H9 (cell line): ENCODE measurements around the gene TTC39B. TPM values are rescaled to one million over a fixed set of nuclear protein-coding genes. Genes with fewer than 3 reads are reported as not detected.

Experiments
- DNase-seq: peaks from one replicate; pipeline ENCODE4 v3.0.0-alpha.2; 2017
- H2AFZ ChIP-seq: one replicate; pipeline ENCODE4 v1.6.1; 2013; ENCODE audit warnings: mild to moderate bottlenecking, low read length, control low read depth, moderate library complexity
- H2AK5ac ChIP-seq: 2 replicates; pipeline ENCODE4 v1.6.1; 2013; ENCODE audit warnings: low read length, control low read depth, mixed read lengths; ENCODE audit not compliant: insufficient read length
- H2BK120ac ChIP-seq: one replicate; pipeline ENCODE4 v1.6.1; 2013; ENCODE audit warnings: low read depth, mild to moderate bottlenecking, low read length, control low read depth, inconsistent platforms; ENCODE audit not compliant: poor library complexity, severe bottlenecking
- H2BK12ac ChIP-seq: 2 replicates; pipeline ENCODE4 v1.6.1; 2013; ENCODE audit warnings: low read length, control low read depth, mixed read lengths, low read depth; ENCODE audit not compliant: insufficient read length
- H2BK15ac ChIP-seq: 2 replicates; pipeline ENCODE4 v1.6.1; 2013; ENCODE audit warnings: low read depth, low read length, control low read depth
- H2BK20ac ChIP-seq: one replicate; pipeline ENCODE4 v1.6.1; 2013; ENCODE audit warnings: low read depth, mild to moderate bottlenecking, low read length, control low read depth, inconsistent platforms; ENCODE audit not compliant: poor library complexity, severe bottlenecking
- H2BK5ac ChIP-seq: 2 replicates; pipeline ENCODE4 v1.6.1; 2013; ENCODE audit warnings: low read length, control low read depth, mixed read lengths; ENCODE audit not compliant: insufficient read length
- H3K14ac ChIP-seq: 2 replicates; pipeline ENCODE4 v1.6.1; 2013; ENCODE audit warnings: low read length, control low read depth; ENCODE audit not compliant: insufficient read depth
- H3K18ac ChIP-seq: 2 replicates; pipeline ENCODE4 v1.6.1; 2013; ENCODE audit warnings: low read depth, mild to moderate bottlenecking, mixed read lengths, low read length, control low read depth; ENCODE audit not compliant: insufficient read length
- H3K23ac ChIP-seq: 2 replicates; pipeline ENCODE4 v1.6.1; 2013; ENCODE audit warnings: low read length, control low read depth, mixed read lengths, low read depth; ENCODE audit not compliant: insufficient read length
- H3K23me2 ChIP-seq: 2 replicates; pipeline ENCODE4 v1.6.1; 2013; ENCODE audit warnings: low read depth, mild to moderate bottlenecking, mixed read lengths, low read length, control low read depth; ENCODE audit not compliant: insufficient read length, poor library complexity, severe bottlenecking
- H3K27ac ChIP-seq: 2 replicates; pipeline ENCODE4 v1.5.1; 2013; ENCODE audit warnings: low read length, control low read depth, mixed read lengths, low read depth; ENCODE audit not compliant: insufficient read length
- H3K27me3 ChIP-seq: 2 replicates; pipeline ENCODE4 v1.6.1; 2013; ENCODE audit warnings: low read length, control low read depth, inconsistent platforms; ENCODE audit not compliant: insufficient read depth
- H3K4ac ChIP-seq: 2 replicates; pipeline ENCODE4 v1.6.1; 2013; ENCODE audit warnings: low read depth, mild to moderate bottlenecking, control low read depth, inconsistent platforms, low read length, moderate library complexity
- H3K4me1 ChIP-seq: 2 replicates; pipeline ENCODE4 v1.6.1; 2013; ENCODE audit warnings: low read length, control low read depth, inconsistent platforms; ENCODE audit not compliant: insufficient read depth
- H3K4me2 ChIP-seq: 2 replicates; pipeline ENCODE4 v1.6.1; 2013; ENCODE audit warnings: low read length, control low read depth, mixed read lengths; ENCODE audit not compliant: insufficient read length, insufficient read depth
- H3K56ac ChIP-seq: 2 replicates; pipeline ENCODE4 v1.6.1; 2013; ENCODE audit warnings: low read depth, mild to moderate bottlenecking, mixed read lengths, low read length, control low read depth; ENCODE audit not compliant: insufficient read length
- H3K79me1 ChIP-seq: 2 replicates; pipeline ENCODE4 v1.6.1; 2013; ENCODE audit warnings: low read depth, mild to moderate bottlenecking, moderate library complexity, low read length, control low read depth, inconsistent platforms; ENCODE audit not compliant: insufficient read depth, poor library complexity, severe bottlenecking
- H3K79me2 ChIP-seq: 2 replicates; pipeline ENCODE4 v1.6.1; 2013; ENCODE audit warnings: low read length, control low read depth, inconsistent platforms; ENCODE audit not compliant: insufficient read depth
- H3K9ac ChIP-seq: 2 replicates; pipeline ENCODE4 v1.6.1; 2013; ENCODE audit warnings: low read length, control low read depth, mixed read lengths; ENCODE audit not compliant: insufficient read length; ENCODE audit errors: extremely low read depth
- H3K9me3 ChIP-seq: one replicate; pipeline ENCODE4 v1.6.1; 2013; ENCODE audit warnings: low read depth, low read length, inconsistent platforms; ENCODE audit not compliant: control insufficient read depth
- H3T11ph ChIP-seq: one replicate; pipeline ENCODE4 v1.6.1; 2013; ENCODE audit warnings: mild to moderate bottlenecking, low read length, control low read depth, inconsistent platforms
- H4K20me1 ChIP-seq: one replicate; pipeline ENCODE4 v1.6.1; 2013; ENCODE audit not compliant: control insufficient read depth, insufficient read length, insufficient read depth
- H4K5ac ChIP-seq: 2 replicates; pipeline ENCODE4 v1.6.1; 2013; ENCODE audit warnings: low read depth, mild to moderate bottlenecking, mixed read lengths, low read length, control low read depth; ENCODE audit not compliant: insufficient read length
- H4K8ac ChIP-seq: replicated peaks from 2 replicates; pipeline ENCODE4 v1.6.1; 2013; ENCODE audit warnings: low read length, control low read depth, mixed read lengths, low read depth; ENCODE audit not compliant: insufficient read length
- H4K91ac ChIP-seq: 2 replicates; pipeline ENCODE4 v1.6.1; 2013; ENCODE audit warnings: low read depth, mild to moderate bottlenecking, moderate library complexity, mixed read lengths, low read length, control low read depth; ENCODE audit not compliant: insufficient read length
- H3K27ac Mint-ChIP-seq, 3 experiments: 2 replicates in 2 of 3; 3 replicates in 1 of 3; pipeline ENCODE4 v1.8.0; 2020 to 2021; ENCODE audit warnings: mixed read lengths in 3 of 3, mild to moderate bottlenecking in 1 of 3, moderate library complexity in 1 of 3
- H3K27me3 Mint-ChIP-seq: 2 replicates; pipeline ENCODE4 v1.8.0; 2021; ENCODE audit warnings: low read depth, mild to moderate bottlenecking, moderate library complexity, mixed read lengths
- H3K36me3 Mint-ChIP-seq, 3 experiments: 2 replicates in 2 of 3; 3 replicates in 1 of 3; pipeline ENCODE4 v1.8.0; 2020 to 2021; ENCODE audit warnings: low read depth in 3 of 3, mixed read lengths in 3 of 3; ENCODE audit not compliant: insufficient read depth in 1 of 3
- H3K4me1 Mint-ChIP-seq, 2 experiments: 2 replicates each; pipeline ENCODE4 v1.8.0; 2020; ENCODE audit warnings: mixed read lengths in 2 of 2
- H3K4me3 Mint-ChIP-seq, 2 experiments: 2 replicates in 1 of 2; 3 replicates in 1 of 2; pipeline ENCODE4 v1.8.0; 2020 to 2021; ENCODE audit warnings: mild to moderate bottlenecking in 2 of 2, mixed read lengths in 2 of 2, moderate library complexity in 1 of 2
- H3K9me3 Mint-ChIP-seq, 2 experiments: 2 replicates in 1 of 2; 3 replicates in 1 of 2; pipeline ENCODE4 v1.8.0; 2020; ENCODE audit warnings: mild to moderate bottlenecking in 2 of 2, mixed read lengths in 2 of 2, moderate library complexity in 1 of 2
- WGBS: extraction: QIAGEN DNeasy Blood & Tissue Kit; methylation state at CpG from one replicate; pipeline ENCODE4 v1.1.7; 2013; ENCODE audit warnings: missing lambda C conversion rate, low lambda C conversion rate, mixed read lengths; ENCODE audit not compliant: insufficient read length; ENCODE audit errors: extremely low coverage; 5-methylcytosine and 5-hydroxymethylcytosine counted together
- total RNA-seq: library from RNA; stranded (reverse); gene quantifications from 2 replicates; pipeline ENCODE4 v1.2.1, GENCODE V29; 2021
- TF ChIP-seq, protein P1 (sequence below): fragments of 200-600 bp; sonication (generic); conservative IDR thresholded peaks from 3 replicates; pipeline ENCODE4 v1.8.0; 2021; ENCODE audit warnings: antibody characterized with exemption, mild to moderate bottlenecking

The TTC39B gene
- total RNA-seq, 1 experiment from 2014 or later, result 8.2 TPM

DNA sequence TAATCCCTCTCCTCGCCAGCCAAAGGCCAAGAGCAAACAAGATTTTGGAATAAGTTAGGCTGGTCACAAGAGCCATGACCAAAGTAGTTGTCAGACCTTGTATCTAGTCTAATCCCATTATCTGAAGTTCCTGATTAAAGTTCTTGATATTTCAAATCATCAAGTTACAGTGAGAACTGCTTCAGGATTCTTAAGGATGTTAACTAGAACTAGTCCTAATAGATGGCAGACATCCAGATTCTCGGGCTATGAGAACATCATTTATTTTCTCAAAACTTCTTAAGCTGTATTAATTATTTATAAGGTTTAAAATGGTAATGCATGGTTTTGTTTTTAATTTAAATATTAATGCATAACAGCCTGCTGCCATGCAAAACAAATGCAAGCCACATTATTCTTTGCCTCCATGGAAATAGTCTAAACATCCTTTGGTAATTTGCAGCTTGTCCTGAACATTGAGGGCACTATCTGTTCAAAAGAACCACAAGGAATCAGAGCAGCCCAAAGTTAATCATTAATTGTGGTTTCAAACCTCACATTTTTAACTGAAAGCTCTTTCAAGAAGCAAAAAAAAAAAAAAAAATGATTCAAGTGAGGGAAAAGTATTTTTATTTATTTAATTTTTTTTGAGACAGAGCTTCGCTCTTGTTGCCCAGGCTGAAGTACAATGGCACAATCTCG is 95.1 kb downstream of the TTC39B start:
- Histone ChIP-seq H4K5ac (no peak overlapping the region), H3K27me3 (no peaks in the 10 kb centered on the region), H3K79me1 (no peaks in the 10 kb centered on the region), H4K91ac (no peak overlapping the region), H3K9me3 (no peaks in the 10 kb centered on the region), H4K20me1 (no peaks in the 10 kb centered on the region), H3K4me2 (no peak overlapping the region), H2BK5ac (no peak overlapping the region), H3K9ac (no peak overlapping the region), H3K23ac (no peak overlapping the region), H2AFZ (no peak overlapping the region), H2BK20ac (no peak overlapping the region), H3K27ac (no peak overlapping the region), H3K14ac (no peak overlapping the region), H3K79me2 (no peaks in the 10 kb centered on the region), H3K4ac (no peak overlapping the region), H3K56ac (no peak overlapping the region), H3K4me1 (no peaks in the 10 kb centered on the region), H3T11ph (no peak overlapping the region), H3K18ac (no peak overlapping the region), H2BK120ac (no peak overlapping the region), H3K23me2 (no peaks in the 10 kb centered on the region), H2BK12ac (no peak overlapping the region), H2AK5ac (no peak overlapping the region), H2BK15ac (no peak overlapping the region), H4K8ac (no peak overlapping the region)
- Mint-ChIP-seq H3K36me3 (peaks cover 4 to 12% (median 8%) of the 10 kb centered on the region in 3 experiments), H3K9me3 (peaks cover 0 to 3% of the 10 kb centered on the region in 2 experiments; a peak in 2 of 5 replicates), H3K4me3 (no peak overlapping the region), H3K27ac (no peak overlapping the region), H3K27me3 (no peaks in the 10 kb centered on the region), H3K4me1 (peaks cover 10 to 13% of the 10 kb centered on the region in 2 experiments)
- no peak for DNase-seq
- TF ChIP-seq, protein P1, sequence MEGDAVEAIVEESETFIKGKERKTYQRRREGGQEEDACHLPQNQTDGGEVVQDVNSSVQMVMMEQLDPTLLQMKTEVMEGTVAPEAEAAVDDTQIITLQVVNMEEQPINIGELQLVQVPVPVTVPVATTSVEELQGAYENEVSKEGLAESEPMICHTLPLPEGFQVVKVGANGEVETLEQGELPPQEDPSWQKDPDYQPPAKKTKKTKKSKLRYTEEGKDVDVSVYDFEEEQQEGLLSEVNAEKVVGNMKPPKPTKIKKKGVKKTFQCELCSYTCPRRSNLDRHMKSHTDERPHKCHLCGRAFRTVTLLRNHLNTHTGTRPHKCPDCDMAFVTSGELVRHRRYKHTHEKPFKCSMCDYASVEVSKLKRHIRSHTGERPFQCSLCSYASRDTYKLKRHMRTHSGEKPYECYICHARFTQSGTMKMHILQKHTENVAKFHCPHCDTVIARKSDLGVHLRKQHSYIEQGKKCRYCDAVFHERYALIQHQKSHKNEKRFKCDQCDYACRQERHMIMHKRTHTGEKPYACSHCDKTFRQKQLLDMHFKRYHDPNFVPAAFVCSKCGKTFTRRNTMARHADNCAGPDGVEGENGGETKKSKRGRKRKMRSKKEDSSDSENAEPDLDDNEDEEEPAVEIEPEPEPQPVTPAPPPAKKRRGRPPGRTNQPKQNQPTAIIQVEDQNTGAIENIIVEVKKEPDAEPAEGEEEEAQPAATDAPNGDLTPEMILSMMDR, result no peak; the same call in 1 of the 3 replicates
- no CpG with 5 or more reads among the region's 4 CpGs for WGBS
